Left ventricle myocardium inferior (tissue), 1 donor: ENCODE measurements around the gene CBX4. TPM values are rescaled to one million over a fixed set of nuclear protein-coding genes. Genes with fewer than 3 reads are reported as not detected.

Source experiments
- DNase-seq: peaks from one replicate; pipeline ENCODE4 v3.0.0-alpha.2; 2020
- H3K27ac ChIP-seq: fragments of 200-600 bp; replicated peaks from 2 replicates; pipeline ENCODE4 v1.8.0; 2021
- H3K27me3 ChIP-seq: fragments of 200-600 bp; 2 replicates; pipeline ENCODE4 v1.8.0; 2021; ENCODE audit warnings: low read depth
- H3K36me3 ChIP-seq: fragments of 200-600 bp; 2 replicates; pipeline ENCODE4 v1.8.0; 2021
- H3K4me1 ChIP-seq: fragments of 200-600 bp; 2 replicates; pipeline ENCODE4 v1.8.0; 2021
- H3K4me3 ChIP-seq: fragments of 200-600 bp; 2 replicates; pipeline ENCODE4 v1.8.0; 2021; ENCODE audit warnings: mild to moderate bottlenecking, moderate library complexity
- H3K9me3 ChIP-seq: fragments of 200-600 bp; replicated peaks from 2 replicates; pipeline ENCODE4 v1.8.0; 2021
- CTCF ChIP-seq: fragments of 200-600 bp; IDR thresholded peaks from 2 replicates; pipeline ENCODE4 v1.8.0; 2021; ENCODE audit warnings: antibody characterized with exemption, mild to moderate bottlenecking, borderline replicate concordance
- intact Hi-C: fragments of 100-400 bp; cut with micrococcal nuclease; formaldehyde crosslinking; loops from one replicate; pipeline ENCODE4 v1.11.0; 2022
- total RNA-seq: library from RNA; stranded (reverse); fragmentation: NEBNext Ultra II Directional; extraction: Animal tissue kit (Norgen Biotek cat#: 25700); gene quantifications from one replicate; pipeline ENCODE4 v1.2.1, GENCODE V29; 2021
- donor health status: DM: no; HTN: yes; CAD: no; lungs with severe emphysema.

CBX4 gene
- total RNA-seq, 1 donor from 2014 or later = 28.7 TPM

- no peaks in the 10 kb centered on the region for H3K9me3 ChIP-seq
- DNase-seq = no peak
- TF ChIP-seq CTCF = no peak
- intact Hi-C loops = no loop called here
- H3K36me3 ChIP-seq = peaks cover 22% of the 10 kb centered on the region
- H3K4me3 ChIP-seq = no peak overlapping the region
- H3K4me1 ChIP-seq = peaks cover 57% of the 10 kb centered on the region
- no peaks in the 10 kb centered on the region for H3K27me3 ChIP-seq
- peak overlapping the region; percentile 86 for H3K27ac ChIP-seq
These were observed 8.4 kb downstream of the CBX4 start for GRCh38 chr17:79830763-79831264.

GRCh38 chr17:79830303-79830702 lies 8.9 kb downstream of the CBX4 start:
- Histone ChIP-seq H3K27me3 (peaks cover under 1% of the 10 kb centered on the region), H3K4me1 (peaks cover 56% of the 10 kb centered on the region), H3K4me3 (no peak overlapping the region), H3K27ac (no peak overlapping the region), H3K9me3 (no peaks in the 10 kb centered on the region), H3K36me3 (peaks cover 20% of the 10 kb centered on the region)
- no peak for TF ChIP-seq CTCF
- DNase-seq = no peak
- intact Hi-C loops = no loop called here

- intact Hi-C loops = no loop called here
These were observed 9.8 kb downstream of the CBX4 start for GRCh38 chr17:79829457-79829856.

GRCh38 chr17:79829004-79829403 lies 10.2 kb downstream of the CBX4 start:
- intact Hi-C loops = no loop called here
- peaks cover 8% of the 10 kb centered on the region for H3K27me3 ChIP-seq
- H3K4me3 ChIP-seq = no peak overlapping the region
- DNase-seq = no peak
- H3K4me1 ChIP-seq = peaks cover 50% of the 10 kb centered on the region
- no peaks in the 10 kb centered on the region for H3K9me3 ChIP-seq
- peaks cover 8% of the 10 kb centered on the region for H3K36me3 ChIP-seq
- no peak for TF ChIP-seq CTCF
- peak overlapping the region; percentile 60 for H3K27ac ChIP-seq

More at GRCh38 chr17:79829457-79829856, 9.8 kb downstream of the CBX4 start:
- H3K4me1 ChIP-seq = peaks cover 52% of the 10 kb centered on the region
- H3K4me3 ChIP-seq = no peak overlapping the region
- no peaks in the 10 kb centered on the region for H3K9me3 ChIP-seq
- no peak for DNase-seq
- TF ChIP-seq CTCF = no peak
- H3K27me3 ChIP-seq = peaks cover 8% of the 10 kb centered on the region
- H3K36me3 ChIP-seq = peaks cover 11% of the 10 kb centered on the region
- H3K27ac ChIP-seq = peak overlapping the region; percentile 60

- Histone ChIP-seq H3K9me3 (no peaks in the 10 kb centered on the region), H3K36me3 (no peaks in the 10 kb centered on the region), H3K27me3 (peaks cover 8% of the 10 kb centered on the region), H3K4me3 (no peak overlapping the region), H3K4me1 (peaks cover 30% of the 10 kb centered on the region), H3K27ac (no peak overlapping the region)
- no peak for DNase-seq
- TF ChIP-seq CTCF = no peak
- intact Hi-C loops = no loop called here
These were observed 12.2 kb downstream of the CBX4 start for GRCh38 chr17:79826841-79827578.
